ENCODE measurements around the gene MUC12. TPM values are rescaled to one million over a fixed set of nuclear protein-coding genes. Genes with fewer than 3 reads are reported as not detected.

The MUC12 gene
- total and polyA plus RNA-seq, 5 donors, result 0.63 TPM; not detected in 4

DNA sequence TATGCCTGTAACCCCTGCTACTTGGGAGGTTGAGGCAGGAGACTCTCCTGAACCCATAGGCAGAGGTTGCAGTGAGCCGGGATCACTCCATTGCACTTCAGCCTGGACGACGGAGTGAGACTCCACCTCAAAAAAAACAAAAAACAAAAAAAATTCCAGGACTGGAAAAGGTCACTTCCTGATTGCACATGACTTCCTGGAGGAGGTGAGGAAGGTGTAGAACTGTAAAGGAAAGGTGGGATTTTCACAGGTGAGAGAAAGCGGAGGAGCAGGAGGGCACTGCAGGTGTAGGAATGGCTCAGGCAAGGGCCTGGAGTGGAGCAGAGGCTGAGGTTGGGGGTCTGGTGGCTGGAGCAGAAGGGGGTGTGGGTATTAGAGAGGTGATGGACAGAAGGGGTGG, 23.3 kb upstream of the MUC12 start:
- H3K9me3 ChIP-seq (ENCODE audit: control insufficient read depth, low read length), result no peaks in the 10 kb centered on the region
- ATAC-seq (no peak), DNase-seq (no peak)
- no peaks in the 10 kb centered on the region for H3K4me1 ChIP-seq (ENCODE audit: control insufficient read depth, insufficient read depth, low read length)
- no peaks in the 10 kb centered on the region for H3K27me3 ChIP-seq (ENCODE audit: control insufficient read depth, insufficient read depth)
- H3K4me3 ChIP-seq (ENCODE audit: low read length), result no peak overlapping the region
- 82% methylated on average over 4 of the region's 4 CpGs for WGBS
- intact Hi-C loops (cut with DNase I), result no loop called here
- no peak overlapping the region for H3K27ac ChIP-seq (ENCODE audit: low read length)

DNA sequence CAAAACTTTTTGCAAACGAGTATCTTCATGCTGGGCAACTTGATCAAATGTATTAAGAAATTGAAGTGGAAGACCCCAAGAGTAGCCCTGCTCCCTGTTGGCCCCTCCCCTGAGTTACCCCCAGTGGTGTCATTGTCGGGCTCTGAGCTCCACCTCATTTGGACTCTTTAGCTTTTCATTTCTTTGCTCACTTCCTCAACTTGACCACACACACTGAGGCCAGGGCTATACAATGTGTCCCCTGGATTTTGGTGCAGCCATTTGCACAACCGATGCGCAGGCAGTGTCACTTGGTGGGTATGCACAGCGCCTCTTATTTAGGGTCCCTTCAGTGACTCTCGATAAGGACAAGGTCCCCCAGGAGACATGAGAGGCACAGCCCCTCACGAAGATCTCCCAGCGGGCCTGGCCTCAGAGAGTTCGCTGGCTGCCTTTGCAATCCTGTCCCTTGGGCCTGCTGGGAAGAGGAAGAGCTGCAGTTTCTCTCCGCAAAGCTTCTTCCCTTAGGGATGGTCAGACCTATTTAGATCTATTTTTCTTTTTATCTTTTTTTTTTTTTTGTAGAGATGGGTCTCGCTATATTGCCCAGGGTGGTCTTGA, 22.5 kb upstream of the MUC12 start:
- H3K4me1 ChIP-seq (ENCODE audit: control insufficient read depth, insufficient read depth, low read length), result no peaks in the 10 kb centered on the region
- DNase-seq (peak in 1 of 3 donors; percentile 58), ATAC-seq (no peak)
- 78% methylated on average over 11 of the region's 11 CpGs for whole genome bisulfite sequencing
- no peak overlapping the region for H3K27ac ChIP-seq (ENCODE audit: low read length)
- H3K9me3 ChIP-seq (ENCODE audit: control insufficient read depth, low read length), result no peaks in the 10 kb centered on the region
- intact Hi-C loops (cut with DNase I), result no loop called here
- no peaks in the 10 kb centered on the region for H3K27me3 ChIP-seq (ENCODE audit: control insufficient read depth, insufficient read depth)
- no peak overlapping the region for H3K4me3 ChIP-seq (ENCODE audit: low read length)

DNA sequence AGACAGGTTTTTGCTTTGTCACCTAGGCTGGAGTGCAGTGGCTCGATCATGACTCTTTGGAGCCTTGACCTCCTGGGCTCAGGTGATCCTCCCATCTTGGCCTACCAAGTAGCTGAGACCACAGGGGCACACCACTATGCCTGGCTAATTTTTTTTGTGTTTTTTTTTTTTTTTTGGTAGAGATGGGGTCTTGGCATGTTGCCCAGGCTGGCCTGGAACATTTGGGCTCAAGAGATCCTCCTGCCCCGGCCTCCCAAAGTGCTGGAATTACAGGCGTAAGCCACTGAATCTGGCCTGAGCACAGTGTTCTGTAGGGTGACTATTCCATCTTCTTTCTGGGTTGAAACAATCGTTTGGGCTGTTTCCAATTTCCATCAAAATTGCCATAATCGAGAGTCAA, 21.6 kb upstream of the MUC12 start:
- Histone ChIP-seq H3K4me3 (ENCODE audit: low read length) (no peak overlapping the region), H3K27ac (ENCODE audit: low read length) (no peak overlapping the region), H3K4me1 (ENCODE audit: control insufficient read depth, insufficient read depth, low read length) (no peaks in the 10 kb centered on the region), H3K27me3 (ENCODE audit: control insufficient read depth, insufficient read depth) (no peaks in the 10 kb centered on the region), H3K9me3 (ENCODE audit: control insufficient read depth, low read length) (no peaks in the 10 kb centered on the region)
- ATAC-seq (no peak), DNase-seq (no peak)
- 76% methylated on average over 5 of the region's 5 CpGs for WGBS
- intact Hi-C loops (cut with DNase I), result no loop called here

DNA sequence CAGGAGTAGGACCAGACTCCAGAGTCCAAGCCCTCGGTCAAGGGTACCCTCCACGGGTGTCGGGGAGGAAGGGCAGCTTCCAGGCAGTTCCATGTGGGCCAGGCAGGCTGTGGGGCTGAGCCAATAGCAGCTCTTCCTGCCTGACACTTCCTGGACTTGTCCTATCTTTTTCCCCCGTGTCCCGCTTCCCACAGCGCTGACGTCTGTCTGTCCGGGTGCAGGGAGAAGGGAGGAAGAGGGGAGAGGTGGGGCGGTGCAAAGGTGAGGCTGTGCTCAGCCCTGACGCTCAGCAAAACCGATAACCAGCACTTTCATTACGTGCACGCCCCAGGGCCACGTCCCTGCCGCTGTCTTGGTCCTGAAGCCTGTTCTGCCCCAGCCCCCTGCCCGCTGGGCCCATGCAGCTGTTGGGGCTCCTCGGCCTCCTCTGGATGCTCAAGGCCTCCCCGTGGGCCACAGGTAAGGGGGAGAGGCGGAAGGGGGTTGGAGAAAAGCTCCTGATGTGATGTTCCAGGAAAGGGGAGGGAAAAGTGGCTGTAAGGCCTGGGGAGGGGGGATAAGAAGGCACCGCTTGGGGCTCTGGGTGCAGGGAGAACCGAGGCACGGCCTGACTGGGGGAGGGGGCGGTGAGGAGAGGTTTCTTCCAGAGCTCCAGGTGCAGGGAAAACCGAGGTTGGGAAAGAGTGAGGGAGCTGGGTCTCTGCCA, 20.0 kb upstream of the MUC12 start, which contains the start of gene MUC3A:
Gene MUC3A, plus strand, starts transcription at position 308 of the 706 bp plus-strand sequence. Its CDS starts 91 bp downstream, at position 399.
- intact Hi-C loops (cut with DNase I), result no loop called here
- no peak within 1 kb of the TSS for H3K4me3 ChIP-seq (ENCODE audit: low read length)
- WGBS, result 16% methylated on average over 24 of the region's 24 CpGs

DNA sequence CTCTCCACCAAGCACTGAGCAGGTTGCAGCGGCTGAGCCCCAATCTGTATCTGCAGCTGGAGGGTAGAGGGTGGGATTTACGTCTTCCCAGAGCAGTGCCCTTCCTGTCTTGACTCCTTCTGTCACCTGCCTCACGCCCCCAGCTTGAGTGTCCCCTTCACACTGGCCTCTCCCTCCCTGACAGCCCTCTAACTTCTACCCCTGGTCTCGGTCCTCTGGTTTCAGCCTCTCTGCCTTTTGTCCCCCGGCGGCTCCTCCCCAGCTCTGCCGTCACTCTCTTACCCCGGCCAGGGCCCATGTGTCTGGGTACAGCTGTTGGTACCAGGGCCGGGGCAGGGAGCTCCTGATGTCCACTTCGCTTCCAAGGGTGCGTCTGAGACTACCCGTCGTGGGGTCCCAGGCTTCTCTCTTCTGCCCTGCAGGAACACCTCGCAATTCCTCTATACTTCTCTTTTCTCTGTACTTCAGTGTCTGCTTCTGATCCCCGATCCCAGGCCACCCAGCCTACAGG, 19.4 kb upstream of the MUC12 start:
- ATAC-seq, result no peak
- Histone ChIP-seq H3K4me3 (ENCODE audit: low read length) (no peak overlapping the region), H3K27me3 (ENCODE audit: control insufficient read depth, insufficient read depth) (no peaks in the 10 kb centered on the region)

More for the DNA sequence above, 20.0 kb upstream of the MUC12 start, which contains the start of gene MUC3A:
- peak in 1 of 2 donors; percentile 44 for ATAC-seq
- Histone ChIP-seq H3K4me1 (ENCODE audit: control insufficient read depth, insufficient read depth, low read length) (no peaks in the 10 kb centered on the region), H3K27me3 (ENCODE audit: control insufficient read depth, insufficient read depth) (no peaks in the 10 kb centered on the region), H3K9me3 (ENCODE audit: control insufficient read depth, low read length) (no peaks in the 10 kb centered on the region), H3K27ac (ENCODE audit: low read length) (no peak within 1 kb of the TSS)
- no peak for DNase-seq

DNA sequence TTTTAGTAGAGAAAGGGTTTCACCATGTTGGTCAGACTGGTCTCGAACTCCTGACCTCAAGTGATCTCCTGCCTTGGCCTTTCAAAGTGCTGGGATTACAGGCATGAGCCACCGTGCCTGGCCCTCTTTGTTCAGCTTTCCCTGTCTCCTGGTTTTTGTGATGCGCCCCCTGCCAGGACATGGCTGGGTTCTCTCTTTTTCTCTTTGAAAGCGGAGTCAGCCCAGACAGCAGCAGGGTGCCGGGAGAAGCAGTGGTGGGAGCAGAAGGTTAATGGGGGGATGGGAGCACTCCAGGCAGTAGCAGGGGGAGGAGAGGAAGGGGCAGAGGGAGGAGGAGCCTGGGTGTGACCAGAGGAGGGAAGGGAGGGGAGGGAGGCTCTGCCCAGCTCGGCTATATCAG, 18.2 kb upstream of the MUC12 start:
- Histone ChIP-seq H3K9me3 (ENCODE audit: control insufficient read depth, low read length) (no peaks in the 10 kb centered on the region), H3K27ac (ENCODE audit: low read length) (no peak overlapping the region), H3K27me3 (ENCODE audit: control insufficient read depth, insufficient read depth) (no peaks in the 10 kb centered on the region), H3K4me3 (ENCODE audit: low read length) (no peak overlapping the region), H3K4me1 (ENCODE audit: control insufficient read depth, insufficient read depth, low read length) (no peaks in the 10 kb centered on the region)
- intact Hi-C loops (cut with DNase I), result no loop called here
- WGBS, result 21% methylated on average over 6 of the region's 6 CpGs
- DNase-seq (no peak), ATAC-seq (no peak)

More for the DNA sequence above, 19.4 kb upstream of the MUC12 start:
- H3K9me3 ChIP-seq (ENCODE audit: control insufficient read depth, low read length), result no peaks in the 10 kb centered on the region
- WGBS, result 43% methylated on average over 15 of the region's 15 CpGs
- H3K27ac ChIP-seq (ENCODE audit: low read length), result no peak overlapping the region
- intact Hi-C loops (cut with DNase I), result no loop called here
- DNase-seq, result no peak
- H3K4me1 ChIP-seq (ENCODE audit: control insufficient read depth, insufficient read depth, low read length), result no peaks in the 10 kb centered on the region

DNA sequence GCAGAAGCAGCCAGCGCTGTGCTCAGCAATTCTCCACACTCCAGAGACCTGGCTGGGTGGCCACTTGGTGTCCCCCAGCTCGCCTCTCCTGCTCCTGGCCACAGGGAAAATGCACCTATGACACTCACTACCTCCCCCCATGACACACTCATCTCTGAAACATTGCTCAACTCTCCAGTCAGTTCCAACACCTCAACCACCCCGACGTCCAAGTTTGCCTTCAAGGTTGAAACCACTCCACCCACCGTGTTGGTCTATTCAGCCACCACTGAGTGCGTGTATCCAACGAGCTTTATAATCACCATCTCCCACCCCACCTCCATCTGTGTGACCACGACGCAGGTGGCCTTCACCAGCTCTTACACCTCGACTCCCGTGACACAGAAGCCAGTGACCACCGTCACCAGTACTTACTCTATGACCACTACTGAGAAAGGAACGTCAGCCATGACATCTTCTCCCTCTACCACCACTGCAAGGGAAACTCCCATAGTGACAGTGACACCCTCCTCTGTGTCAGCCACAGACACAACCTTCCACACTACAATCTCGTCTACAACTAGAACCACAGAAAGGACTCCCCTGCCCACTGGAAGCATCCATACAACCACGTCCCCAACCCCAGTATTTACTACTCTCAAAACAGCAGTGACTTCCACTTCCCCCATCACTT, 17.3 kb upstream of the MUC12 start:
- Histone ChIP-seq H3K27ac (ENCODE audit: low read length) (no peak overlapping the region), H3K9me3 (ENCODE audit: control insufficient read depth, low read length) (no peaks in the 10 kb centered on the region), H3K27me3 (ENCODE audit: control insufficient read depth, insufficient read depth) (no peaks in the 10 kb centered on the region), H3K4me3 (ENCODE audit: low read length) (no peak overlapping the region), H3K4me1 (ENCODE audit: control insufficient read depth, insufficient read depth, low read length) (no peaks in the 10 kb centered on the region)
- DNase-seq (no peak), ATAC-seq (no peak)
- 71% methylated on average over 15 of the region's 15 CpGs for WGBS
- intact Hi-C loops (cut with DNase I), result no loop called here

DNA sequence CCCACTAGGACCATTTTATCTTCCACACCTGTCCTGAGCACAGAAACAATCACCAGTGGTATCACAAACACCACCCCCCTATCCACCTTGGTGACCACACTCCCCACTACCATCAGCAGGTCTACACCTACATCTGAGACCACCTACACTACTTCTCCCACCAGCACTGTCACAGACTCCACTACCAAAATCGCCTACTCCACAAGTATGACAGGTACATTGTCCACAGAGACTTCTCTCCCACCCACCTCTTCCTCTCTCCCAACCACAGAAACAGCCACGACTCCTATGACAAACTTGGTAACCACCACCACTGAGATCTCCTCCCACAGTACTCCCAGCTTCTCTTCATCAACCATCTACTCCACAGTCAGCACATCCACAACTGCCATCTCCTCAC, 16.7 kb upstream of the MUC12 start:
- Histone ChIP-seq H3K27ac (ENCODE audit: low read length) (no peak overlapping the region), H3K27me3 (ENCODE audit: control insufficient read depth, insufficient read depth) (no peaks in the 10 kb centered on the region), H3K4me1 (ENCODE audit: control insufficient read depth, insufficient read depth, low read length) (no peaks in the 10 kb centered on the region), H3K4me3 (ENCODE audit: low read length) (no peak overlapping the region), H3K9me3 (ENCODE audit: control insufficient read depth, low read length) (no peaks in the 10 kb centered on the region)
- no peak for DNase-seq
- WGBS, result 58% methylated on average over 2 of the region's 2 CpGs
- intact Hi-C loops (cut with DNase I), result no loop called here
- ATAC-seq, result no peak

DNA sequence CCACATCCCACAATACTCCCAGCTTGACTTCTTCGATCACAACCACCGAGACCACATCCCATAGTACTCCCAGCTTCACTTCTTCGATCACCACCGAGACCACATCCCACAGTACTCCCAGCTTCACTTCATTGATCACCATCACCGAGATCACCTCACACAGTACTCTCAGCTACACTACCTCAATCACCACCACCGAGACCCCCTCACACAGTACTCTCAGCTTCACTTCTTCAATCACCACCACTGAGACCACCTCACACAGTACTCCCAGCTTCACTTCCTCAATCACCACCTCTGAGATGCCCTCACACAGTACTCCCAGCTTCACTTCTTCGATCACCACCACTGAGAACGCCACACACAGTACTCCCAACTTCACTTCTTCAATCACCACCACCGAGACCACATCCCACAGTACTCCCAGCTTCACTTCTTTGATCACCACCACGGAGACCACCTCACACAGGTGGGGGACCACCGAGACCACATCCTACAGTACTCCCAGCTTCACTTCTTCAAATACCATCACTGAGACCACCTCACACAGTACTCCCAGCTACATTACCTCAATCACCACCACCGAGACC, 11.4 kb upstream of the MUC12 start:
- no peaks in the 10 kb centered on the region for H3K9me3 ChIP-seq (ENCODE audit: control insufficient read depth, low read length)
- H3K27ac ChIP-seq (ENCODE audit: low read length), result no peak overlapping the region
- H3K4me3 ChIP-seq (ENCODE audit: low read length), result no peak overlapping the region
- no peaks in the 10 kb centered on the region for H3K27me3 ChIP-seq (ENCODE audit: control insufficient read depth, insufficient read depth)
- 71% methylated on average over 12 of the region's 12 CpGs for WGBS
- DNase-seq (no peak), ATAC-seq (peak in 1 of 2 donors; percentile 12)
- intact Hi-C loops (cut with DNase I), result no loop called here
- H3K4me1 ChIP-seq (ENCODE audit: control insufficient read depth, insufficient read depth, low read length), result no peaks in the 10 kb centered on the region

DNA sequence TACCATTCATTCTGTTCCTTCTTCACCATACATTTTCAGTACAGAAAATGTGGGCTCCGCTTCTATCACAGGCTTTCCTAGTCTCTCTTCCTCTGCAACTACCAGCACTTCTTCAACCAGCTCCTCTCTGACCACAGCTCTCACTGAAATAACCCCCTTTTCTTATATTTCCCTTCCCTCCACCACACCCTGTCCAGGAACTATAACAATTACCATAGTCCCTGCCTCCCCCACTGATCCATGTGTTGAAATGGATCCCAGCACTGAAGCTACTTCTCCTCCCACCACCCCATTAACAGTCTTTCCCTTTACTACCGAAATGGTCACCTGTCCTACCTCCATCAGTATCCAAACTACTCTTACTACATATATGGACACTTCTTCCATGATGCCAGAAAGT, 9.5 kb upstream of the MUC12 start:
- intact Hi-C loops (cut with DNase I), result no loop called here
- Histone ChIP-seq H3K9me3 (ENCODE audit: control insufficient read depth, low read length) (no peaks in the 10 kb centered on the region), H3K4me3 (ENCODE audit: low read length) (no peak overlapping the region), H3K27ac (ENCODE audit: low read length) (no peak overlapping the region), H3K27me3 (ENCODE audit: control insufficient read depth, insufficient read depth) (no peaks in the 10 kb centered on the region), H3K4me1 (ENCODE audit: control insufficient read depth, insufficient read depth, low read length) (no peaks in the 10 kb centered on the region)
- DNase-seq (no peak), ATAC-seq (no peak)
- 62% methylated on average over 2 of the region's 2 CpGs for WGBS

DNA sequence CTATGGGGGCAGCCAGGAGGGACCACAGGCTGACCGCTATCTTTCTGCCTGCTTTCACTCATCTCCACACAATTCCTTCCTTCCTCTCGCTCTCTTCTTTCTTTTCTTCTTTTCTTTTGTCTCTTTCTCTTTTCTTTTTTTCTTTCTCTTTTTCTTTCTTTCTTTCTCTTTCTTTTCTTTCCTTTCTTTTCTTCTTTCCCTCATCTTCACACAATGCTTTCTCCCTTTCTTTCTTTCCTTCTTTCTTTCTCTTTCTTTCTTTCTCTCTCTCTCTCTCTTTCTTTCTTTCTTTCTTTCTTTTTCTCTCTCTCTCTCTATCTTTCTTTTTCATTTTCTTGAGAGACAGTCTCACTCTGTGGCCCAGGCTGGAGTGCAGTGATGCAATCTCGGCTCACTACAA, 6.8 kb upstream of the MUC12 start:
- WGBS, result 87% methylated on average over 3 of the region's 3 CpGs
- DNase-seq, result no peak
- Histone ChIP-seq H3K4me3 (ENCODE audit: low read length) (no peak overlapping the region), H3K4me1 (ENCODE audit: control insufficient read depth, insufficient read depth, low read length) (no peaks in the 10 kb centered on the region), H3K27ac (ENCODE audit: low read length) (no peak overlapping the region), H3K9me3 (ENCODE audit: control insufficient read depth, low read length) (no peaks in the 10 kb centered on the region), H3K27me3 (ENCODE audit: control insufficient read depth, insufficient read depth) (no peaks in the 10 kb centered on the region)
- no peak for ATAC-seq
- intact Hi-C loops (cut with DNase I), result no loop called here

All from right cardiac atrium (tissue), 5 donors.